GM13976 (cell line): Measurements from ENCODE around the gene SUGCT.

Source experiments
- DNase-seq: peaks from one replicate; pipeline ENCODE4 v3.0.0; 2012; ENCODE audit warnings: low spot score
- CTCF ChIP-seq: IDR thresholded peaks from 2 replicates; pipeline ENCODE4 v1.5.1; 2012; ENCODE audit warnings: borderline replicate concordance, mild to moderate bottlenecking; ENCODE audit not compliant: insufficient read depth; ENCODE audit errors: extremely low read depth, missing control alignments, control extremely low read depth
- in situ Hi-C: fragments of 300-500 bp; cut with MboI; formaldehyde crosslinking; loops from one replicate; pipeline ENCODE4 v1.12.0; 2022; ENCODE audit warnings: low sequenced_read_pairs, mixed read lengths, inconsistent platforms; ENCODE audit not compliant: unreplicated experiment

The SUGCT gene

DNA sequence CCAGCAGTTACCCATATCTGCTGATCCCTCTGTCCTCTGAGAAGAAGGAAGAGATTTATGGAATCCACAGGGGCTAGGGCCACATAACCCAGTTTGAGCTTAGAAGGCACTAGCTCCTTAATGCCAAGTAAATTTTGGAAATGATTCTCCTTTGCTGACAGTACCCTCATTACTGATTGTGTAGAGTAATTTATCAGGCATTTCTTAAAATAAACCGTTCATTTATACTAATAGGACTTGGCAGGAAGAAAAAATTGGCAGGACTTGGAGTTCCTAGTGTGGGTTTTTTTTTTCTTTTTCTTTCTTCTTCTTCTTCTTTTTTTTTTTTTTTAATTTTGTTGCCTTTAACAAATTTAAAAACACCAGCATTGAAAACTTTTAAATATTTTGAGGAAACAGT, 645.7 kb downstream of the SUGCT start:
- no peak for TF ChIP-seq CTCF
- no peak for DNase-seq
- in situ Hi-C loops, result no loop called here

GRCh38 chr7:40782836-40783235, 648.0 kb downstream of the SUGCT start:
- in situ Hi-C loops, result no loop called here
- no peak for DNase-seq
- TF ChIP-seq CTCF, result no peak

DNA sequence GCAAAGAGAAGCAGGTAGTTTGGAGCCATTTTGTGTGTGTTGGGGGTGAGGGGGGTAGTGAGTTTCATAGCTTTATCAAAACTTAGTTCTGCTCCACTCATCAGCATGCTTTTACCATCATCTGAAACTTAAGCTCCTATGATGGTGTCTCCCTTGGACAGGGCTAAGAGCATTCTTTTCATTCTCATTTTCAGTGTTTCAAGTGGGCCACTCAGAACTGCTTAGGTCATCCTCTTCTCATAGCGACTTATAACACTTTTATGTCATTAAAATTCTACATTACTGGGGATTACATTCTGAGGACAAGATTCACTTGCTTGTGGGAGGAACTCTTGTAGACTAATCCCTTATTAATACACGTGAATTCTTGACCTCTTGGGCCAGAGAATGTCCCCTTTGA, 649.4 kb downstream of the SUGCT start:
- DNase-seq, result no peak
- TF ChIP-seq CTCF, result no peak
- in situ Hi-C loops, result no loop called here

DNA sequence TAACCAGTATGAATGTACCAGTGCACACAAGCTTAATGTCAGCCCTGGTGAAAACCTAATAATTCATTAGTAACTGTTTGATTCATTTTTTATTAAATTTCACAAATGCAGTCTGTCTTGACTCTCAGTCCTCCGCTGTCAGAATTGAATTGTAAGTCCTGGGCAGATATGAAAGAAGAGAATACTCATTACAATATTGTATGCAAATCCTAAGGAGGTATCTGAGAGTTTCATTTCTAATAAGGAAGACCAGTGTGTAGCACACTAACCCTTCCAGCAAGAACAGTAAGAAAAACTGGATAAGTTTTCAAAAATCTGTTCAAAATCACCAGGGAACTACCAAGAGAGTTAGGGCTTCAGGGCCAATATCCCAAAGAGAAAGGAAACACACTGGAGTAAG, 652.1 kb downstream of the SUGCT start:
- DNase-seq, result no peak
- in situ Hi-C loops, result no loop called here
- TF ChIP-seq CTCF, result no peak

DNA sequence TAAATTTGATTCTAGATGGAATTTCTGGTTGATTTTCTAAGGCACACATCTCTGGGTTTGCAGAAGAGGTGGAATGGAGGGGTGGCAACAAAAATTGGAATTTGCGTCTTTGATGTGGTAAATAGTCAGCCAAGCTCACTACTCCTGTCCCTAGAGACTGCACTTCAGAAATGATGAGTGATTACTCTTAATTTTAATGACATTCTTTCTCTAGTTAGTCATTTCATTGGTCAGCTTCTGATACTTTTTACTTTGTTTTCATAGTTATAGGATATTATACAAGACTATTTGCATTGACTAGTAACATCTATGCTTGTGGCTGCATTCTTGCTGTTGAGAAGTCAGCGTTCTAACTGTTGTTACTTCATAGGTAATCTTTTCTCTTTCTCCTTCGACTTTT, 658.3 kb downstream of the SUGCT start:
- no peak for DNase-seq
- in situ Hi-C loops, result no loop called here
- no peak for TF ChIP-seq CTCF

- DNase-seq, result no peak
- in situ Hi-C loops, result no loop called here
- no peak for TF ChIP-seq CTCF
Measured at GRCh38 chr7:40795607-40796006, 660.8 kb downstream of the SUGCT start.

GRCh38 chr7:40796723-40797122, 661.9 kb downstream of the SUGCT start:
- in situ Hi-C loops, result no loop called here
- no peak for DNase-seq
- no peak for TF ChIP-seq CTCF
